DND-41 (cell line): ENCODE data around the gene ATG14.

ENCODE experiments used
- ATAC-seq: fragments of 200-7000 bp; cut with Tn5 transposase; 3 replicates; pipeline ENCODE4 v1.9.1; 2021; ENCODE audit warnings: low read depth; ENCODE audit not compliant: insufficient read depth
- DNase-seq: peaks from one replicate; pipeline ENCODE4 v3.0.0-alpha.2; 2020
- H2AFZ ChIP-seq: 2 replicates; pipeline ENCODE4 v1.6.0; 2012; ENCODE audit warnings: low read depth, low read length
- H3K27ac ChIP-seq: 2 replicates; pipeline ENCODE4 v1.5.1; 2012; ENCODE audit warnings: low read length, inconsistent platforms
- H3K27me3 ChIP-seq: fragments of 200-600 bp; sonication (generic); 2 replicates; pipeline ENCODE4 v1.6.0; 2012; ENCODE audit warnings: low read length, mild to moderate bottlenecking, inconsistent platforms; ENCODE audit not compliant: insufficient read depth, poor library complexity
- H3K36me3 ChIP-seq: 2 replicates; pipeline ENCODE4 v1.5.1; 2012; ENCODE audit warnings: low read length, inconsistent platforms; ENCODE audit not compliant: insufficient read depth
- H3K4me1 ChIP-seq: 2 replicates; pipeline ENCODE4 v1.5.1; 2012; ENCODE audit warnings: mild to moderate bottlenecking, low read length; ENCODE audit not compliant: insufficient read depth
- H3K4me2 ChIP-seq: 2 replicates; pipeline ENCODE4 v1.6.0; 2012; ENCODE audit warnings: mild to moderate bottlenecking, moderate library complexity, low read length, inconsistent platforms; ENCODE audit not compliant: insufficient read depth
- H3K4me3 ChIP-seq, 2 experiments: fragments of 200-600 bp in 1 of 2; shearing (Covaris generic) in 1 of 2; 2 replicates each; pipeline ENCODE4 v1.5.1; 2012 to 2016; ENCODE audit warnings: inconsistent platforms in 2 of 2, low read length in 2 of 2, mild to moderate bottlenecking in 2 of 2, low read depth in 1 of 2, moderate library complexity in 1 of 2
- H3K79me2 ChIP-seq: 2 replicates; pipeline ENCODE4 v1.6.0; 2012; ENCODE audit warnings: low read length, inconsistent platforms; ENCODE audit not compliant: insufficient read depth
- H3K9ac ChIP-seq: 2 replicates; pipeline ENCODE4 v1.6.0; 2012; ENCODE audit warnings: low read depth, mild to moderate bottlenecking, inconsistent platforms, low read length, moderate library complexity
- H3K9me3 ChIP-seq: 2 replicates; pipeline ENCODE4 v1.5.1; 2012; ENCODE audit warnings: low read length, moderate library complexity, mild to moderate bottlenecking, inconsistent platforms; ENCODE audit not compliant: insufficient read depth, severe bottlenecking
- H4K20me1 ChIP-seq: 2 replicates; pipeline ENCODE4 v1.6.0; 2012; ENCODE audit warnings: low read length; ENCODE audit not compliant: insufficient read depth
- CTCF ChIP-seq: IDR thresholded peaks from 2 replicates; pipeline ENCODE4 v1.5.1; 2012; ENCODE audit warnings: borderline replicate concordance, low read length, moderate library complexity, mild to moderate bottlenecking; ENCODE audit not compliant: poor library complexity, severe bottlenecking; ENCODE audit errors: extremely low read depth
- EZH2 ChIP-seq: IDR thresholded peaks from 3 replicates; pipeline ENCODE4 v1.6.1; 2012; ENCODE audit warnings: borderline replicate concordance, low read depth, mild to moderate bottlenecking, moderate library complexity, low read length, inconsistent platforms; ENCODE audit not compliant: severe bottlenecking

Gene ATG14

GRCh38 chr14:55350461-55350860 is 61.2 kb downstream of the ATG14 start:
- H3K4me2 ChIP-seq: no peak overlapping the region
- H4K20me1 ChIP-seq: peaks cover 33% of the 10 kb centered on the region
- no peak overlapping the region for H3K27ac ChIP-seq
- H2AFZ ChIP-seq: no peak overlapping the region
- H3K4me3 ChIP-seq: no peak overlapping the region
- no peaks in the 10 kb centered on the region for H3K9me3 ChIP-seq
- H3K79me2 ChIP-seq: peaks cover 40% of the 10 kb centered on the region
- H3K9ac ChIP-seq: no peak overlapping the region
- peaks cover 46% of the 10 kb centered on the region for H3K36me3 ChIP-seq
- no peaks in the 10 kb centered on the region for H3K4me1 ChIP-seq
- ATAC-seq (no peak), DNase-seq (no peak)
- TF ChIP-seq EZH2: no peak
- TF ChIP-seq CTCF: no peak
- no peaks in the 10 kb centered on the region for H3K27me3 ChIP-seq

GRCh38 chr14:55349565-55349964 is 62.1 kb downstream of the ATG14 start:
- no peak overlapping the region for H3K27ac ChIP-seq
- H3K79me2 ChIP-seq: peaks cover 49% of the 10 kb centered on the region
- no peaks in the 10 kb centered on the region for H3K27me3 ChIP-seq
- H3K4me3 ChIP-seq: no peak overlapping the region
- no peaks in the 10 kb centered on the region for H3K9me3 ChIP-seq
- H3K9ac ChIP-seq: no peak overlapping the region
- peaks cover 37% of the 10 kb centered on the region for H3K36me3 ChIP-seq
- no peaks in the 10 kb centered on the region for H3K4me1 ChIP-seq
- no peak overlapping the region for H2AFZ ChIP-seq
- no peak overlapping the region for H3K4me2 ChIP-seq
- DNase-seq: no peak
- peaks cover 40% of the 10 kb centered on the region for H4K20me1 ChIP-seq
- TF ChIP-seq EZH2: no peak
- no peak for TF ChIP-seq CTCF
- no peak for ATAC-seq

GRCh38 chr14:55348766-55349453 is 62.7 kb downstream of the ATG14 start:
- ATAC-seq (no peak), DNase-seq (no peak)
- H3K9me3 ChIP-seq: no peaks in the 10 kb centered on the region
- no peak overlapping the region for H3K4me2 ChIP-seq
- peaks cover 53% of the 10 kb centered on the region for H3K79me2 ChIP-seq
- H3K36me3 ChIP-seq: peaks cover 30% of the 10 kb centered on the region
- peaks cover 40% of the 10 kb centered on the region for H4K20me1 ChIP-seq
- no peak overlapping the region for H2AFZ ChIP-seq
- H3K27ac ChIP-seq: no peak overlapping the region
- H3K27me3 ChIP-seq: no peaks in the 10 kb centered on the region
- H3K4me3 ChIP-seq: no peak overlapping the region
- TF ChIP-seq EZH2: no peak
- TF ChIP-seq CTCF: no peak
- H3K9ac ChIP-seq: no peak overlapping the region
- no peaks in the 10 kb centered on the region for H3K4me1 ChIP-seq

GRCh38 chr14:55347748-55348147 is 63.9 kb downstream of the ATG14 start:
- Histone ChIP-seq H3K27ac (no peak overlapping the region), H3K4me2 (no peak overlapping the region), H3K79me2 (peaks cover 65% of the 10 kb centered on the region), H3K4me3 (no peak overlapping the region), H3K36me3 (peaks cover 26% of the 10 kb centered on the region), H4K20me1 (peaks cover 40% of the 10 kb centered on the region), H3K9me3 (no peaks in the 10 kb centered on the region), H3K9ac (no peak overlapping the region), H3K4me1 (no peaks in the 10 kb centered on the region), H2AFZ (no peak overlapping the region), H3K27me3 (no peaks in the 10 kb centered on the region)
- DNase-seq (no peak), ATAC-seq (no peak)
- TF ChIP-seq CTCF (no peak), EZH2 (no peak)
